B cell (primary cell): ENCODE results near the gene LIF. TPM values are rescaled to one million over a fixed set of nuclear protein-coding genes. Genes with fewer than 3 reads are reported as not detected.

Source experiments
- ATAC-seq: fragments of 200-7000 bp; cut with Tn5 transposase; one replicate; pipeline ENCODE4 v1.10.0; 2021; ENCODE audit warnings: low read depth, mild to moderate bottlenecking, moderate number of reproducible peaks, moderate library complexity
- CTCF ChIA-PET: fragments of 350-600 bp; sonication (Branson Sonifier 250); formaldehyde crosslinking; loops from one replicate; lab custom pipeline; 2021; ENCODE audit warnings: antibody characterized with exemption, inconsistent platforms; lab: Charles Lee
- POLR2A ChIA-PET: fragments of 350-600 bp; sonication (Branson Sonifier 250); formaldehyde crosslinking; loops from one replicate; lab custom pipeline; 2021; ENCODE audit warnings: antibody characterized with exemption; lab: Charles Lee
- DNase-seq: peaks from one replicate; pipeline ENCODE4 v3.0.0; 2013
- H2AFZ ChIP-seq: 2 replicates; pipeline ENCODE4 v1.6.1; 2012; ENCODE audit warnings: mild to moderate bottlenecking, low read depth, low read length; ENCODE audit not compliant: insufficient read depth, poor library complexity, severe bottlenecking
- H3K27ac ChIP-seq, 2 donors: 1 replicate in 1 of 2; 2 replicates in 1 of 2; pipeline ENCODE4 v1.5.1; 2012 to 2013; ENCODE audit warnings: low read length in 2 of 2, mild to moderate bottlenecking in 2 of 2, moderate library complexity in 1 of 2
- H3K27me3 ChIP-seq, 4 experiments: fragments of 200-600 bp in 1 of 4; sonication (generic) in 1 of 4; replicated peaks in 1 of 4; 1 replicate in 2 of 4; 2 replicates in 2 of 4; pipeline versions ENCODE4 v1.6.1 to v1.7.0; 2013 to 2016; ENCODE audit warnings: low read length in 3 of 4, mild to moderate bottlenecking in 2 of 4, mixed read lengths in 1 of 4, moderate library complexity in 1 of 4; ENCODE audit not compliant: insufficient read depth in 4 of 4, control insufficient read depth in 3 of 4; ENCODE audit errors: control extremely low read depth in 1 of 4
- H3K36me3 ChIP-seq, 2 experiments: replicated peaks in 1 of 2; 1 replicate in 1 of 2; 2 replicates in 1 of 2; pipeline versions ENCODE4 v1.6.1 to v1.7.1; 2013; ENCODE audit warnings: low read length in 1 of 2; ENCODE audit not compliant: insufficient read depth in 2 of 2, control insufficient read depth in 1 of 2; ENCODE audit errors: control extremely low read depth in 1 of 2, extremely low read depth in 1 of 2
- H3K4me1 ChIP-seq, 2 donors: fragments of 200-600 bp in 1 of 2; sonication (generic) in 1 of 2; 1 replicate in 1 of 2; 2 replicates in 1 of 2; pipeline versions ENCODE4 v1.5.1 to v1.6.1; 2013 to 2017; ENCODE audit warnings: low read length in 2 of 2; ENCODE audit not compliant: control insufficient read depth in 2 of 2, insufficient read depth in 2 of 2
- H3K4me2 ChIP-seq: replicated peaks from 2 replicates; pipeline ENCODE3; 2012; ENCODE audit warnings: mild to moderate bottlenecking, low read depth, low read length; ENCODE audit not compliant: poor library complexity, severe bottlenecking
- H3K4me3 ChIP-seq, 5 experiments: fragments of 200-600 bp in 1 of 5; sonication (generic) in 1 of 5; 1 replicate in 3 of 5; 2 replicates in 2 of 5; pipeline versions ENCODE4 v1.5.1 to v1.7.0; 2011 to 2016; ENCODE audit warnings: low read length in 4 of 5, mild to moderate bottlenecking in 4 of 5, low read depth in 2 of 5, control low read depth in 1 of 5, moderate library complexity in 1 of 5; ENCODE audit not compliant: insufficient read depth in 1 of 5; ENCODE audit errors: control extremely low read depth in 1 of 5, extremely low read depth in 1 of 5
- H3K79me2 ChIP-seq: fragments of 200-600 bp; sonication (generic); one replicate; pipeline ENCODE4 v1.6.0; 2016; ENCODE audit warnings: low read length; ENCODE audit not compliant: control insufficient read depth, insufficient read depth
- H3K9ac ChIP-seq: fragments of 200-600 bp; sonication (generic); 2 replicates; pipeline ENCODE4 v1.6.1; 2017; ENCODE audit warnings: mild to moderate bottlenecking, low read length, moderate library complexity
- H3K9me3 ChIP-seq, 3 donors: one replicate each; pipeline versions ENCODE4 v1.6.1 to v1.7.1; 2013; ENCODE audit warnings: low read length in 2 of 3; ENCODE audit not compliant: control insufficient read depth in 2 of 3, insufficient read depth in 1 of 3; ENCODE audit errors: control extremely low read depth in 1 of 3
- H4K20me1 ChIP-seq: 2 replicates; pipeline ENCODE4 v1.6.0; 2012; ENCODE audit warnings: mild to moderate bottlenecking, low read length; ENCODE audit not compliant: insufficient read depth, control insufficient read depth, poor library complexity, severe bottlenecking
- H3K27ac Mint-ChIP-seq: one replicate; pipeline ENCODE4 v1.8.0; 2021; ENCODE audit warnings: mixed read lengths
- H3K27me3 Mint-ChIP-seq: one replicate; pipeline ENCODE4 v1.8.0; 2021; ENCODE audit warnings: mixed read lengths
- H3K4me1 Mint-ChIP-seq: one replicate; pipeline ENCODE4 v1.8.0; 2021; ENCODE audit warnings: mixed read lengths
- H3K4me3 Mint-ChIP-seq: one replicate; pipeline ENCODE4 v1.8.0; 2021; ENCODE audit warnings: mixed read lengths
- H3K9me3 Mint-ChIP-seq: one replicate; pipeline ENCODE4 v1.8.0; 2022; ENCODE audit warnings: mixed read lengths; ENCODE audit not compliant: insufficient read depth
- CTCF ChIP-seq: fragments of 200-600 bp; IDR thresholded peaks from one replicate; pipeline ENCODE4 v1.8.0; 2022; ENCODE audit warnings: antibody characterized with exemption, mild to moderate bottlenecking
- EZH2 ChIP-seq: IDR thresholded peaks from 2 replicates; pipeline ENCODE4 v1.6.1; 2012; ENCODE audit warnings: borderline replicate concordance, low read depth, mild to moderate bottlenecking, moderate library complexity, low read length; ENCODE audit not compliant: insufficient read depth, poor library complexity, severe bottlenecking
- WGBS: methylation state at CpG from one replicate; pipeline ENCODE4 v1.1.5; 2013; ENCODE audit warnings: missing lambda C conversion rate; ENCODE audit not compliant: insufficient coverage; 5-methylcytosine and 5-hydroxymethylcytosine counted together
- intact Hi-C: fragments of 100-400 bp; cut with micrococcal nuclease; formaldehyde crosslinking; loops from one replicate; pipeline ENCODE4 v1.10.0; 2022
- polyA plus RNA-seq: library from polyadenylated mRNA; depleted of rRNA; stranded (reverse); fragments of >200 nt; gene quantifications from 2 replicates; pipeline ENCODE4 v1.2.3, GENCODE V29; 2012
- total RNA-seq, 2 donors: library from RNA; stranded (reverse); fragments of 120-200 nt in 1 of 2; gene quantifications; 1 replicate in 1 of 2; 2 replicates in 1 of 2; pipeline versions ENCODE4 v1.2.3 to v1.2.4, GENCODE V29; 2013 to 2022

LIF gene
- total and polyA plus RNA-seq, 2 donors (not counting 1 experiment from before 2014, with no cell fraction given) = 0.47 TPM; not detected in 1

- H3K36me3 ChIP-seq = no peaks in the 10 kb centered on the region
- peaks cover 19% of the 10 kb centered on the region for H3K4me1 Mint-ChIP-seq
- no peak overlapping the region for H3K27ac Mint-ChIP-seq
- no peaks in the 10 kb centered on the region for H3K27me3 Mint-ChIP-seq
- no peaks in the 10 kb centered on the region for H4K20me1 ChIP-seq
- no peaks in the 10 kb centered on the region for H3K9me3 Mint-ChIP-seq
- H3K4me3 Mint-ChIP-seq = no peak overlapping the region
- ChIA-PET POLR2A (no interaction called here), CTCF (no interaction called here)
- no peak overlapping the region for H2AFZ ChIP-seq
- WGBS = 74% methylated on average over 3 of the region's 4 CpGs
- no peak for ATAC-seq
- no peak for DNase-seq
- H3K79me2 ChIP-seq = no peaks in the 10 kb centered on the region
- peaks cover 13 to 14% of the 10 kb centered on the region in 2 donors for H3K4me1 ChIP-seq
- no peaks in the 10 kb centered on the region for H3K9me3 ChIP-seq
- no peak overlapping the region for H3K4me2 ChIP-seq
- TF ChIP-seq CTCF (no peak), EZH2 (no peak)
- no peak overlapping the region for H3K27ac ChIP-seq
- no peak overlapping the region for H3K4me3 ChIP-seq
- intact Hi-C loops = no loop called here
- H3K9ac ChIP-seq = no peak overlapping the region
- H3K27me3 ChIP-seq = no peaks in the 10 kb centered on the region
Observed at GRCh38 chr22:30198921-30199320, 47.6 kb downstream of the LIF start.

- H2AFZ ChIP-seq = no peak overlapping the region
- no peaks in the 10 kb centered on the region for H3K36me3 ChIP-seq
- Mint-ChIP-seq H3K27me3 (no peaks in the 10 kb centered on the region), H3K9me3 (no peaks in the 10 kb centered on the region), H3K27ac (no peak overlapping the region), H3K4me3 (no peak overlapping the region), H3K4me1 (peaks cover 20% of the 10 kb centered on the region)
- intact Hi-C loops = no loop called here
- CTCF ChIA-PET = no interaction called here
- H3K4me2 ChIP-seq = no peak overlapping the region
- H3K27me3 ChIP-seq = no peaks in the 10 kb centered on the region
- TF ChIP-seq EZH2 (no peak), CTCF (no peak)
- no peak overlapping the region for H3K27ac ChIP-seq
- no peak overlapping the region for H3K4me3 ChIP-seq
- no peaks in the 10 kb centered on the region for H3K9me3 ChIP-seq
- no peaks in the 10 kb centered on the region for H3K79me2 ChIP-seq
- peaks cover 14% of the 10 kb centered on the region in 2 donors for H3K4me1 ChIP-seq
- DNase-seq = no peak
- 97% methylated on average over 3 of the region's 5 CpGs for WGBS
- no peak overlapping the region for H3K9ac ChIP-seq
- no peaks in the 10 kb centered on the region for H4K20me1 ChIP-seq
- POLR2A ChIA-PET = no interaction called here
- ATAC-seq = no peak
Observed at GRCh38 chr22:30198152-30198825, 48.3 kb downstream of the LIF start.
